ENCODE data around the gene NRXN3. TPM values are rescaled to one million over a fixed set of nuclear protein-coding genes. Genes with fewer than 3 reads are reported as not detected.

Gene NRXN3
- polyA plus RNA-seq, 3 donors = 6.4 to 7.9 (median 6.9) TPM

DNA sequence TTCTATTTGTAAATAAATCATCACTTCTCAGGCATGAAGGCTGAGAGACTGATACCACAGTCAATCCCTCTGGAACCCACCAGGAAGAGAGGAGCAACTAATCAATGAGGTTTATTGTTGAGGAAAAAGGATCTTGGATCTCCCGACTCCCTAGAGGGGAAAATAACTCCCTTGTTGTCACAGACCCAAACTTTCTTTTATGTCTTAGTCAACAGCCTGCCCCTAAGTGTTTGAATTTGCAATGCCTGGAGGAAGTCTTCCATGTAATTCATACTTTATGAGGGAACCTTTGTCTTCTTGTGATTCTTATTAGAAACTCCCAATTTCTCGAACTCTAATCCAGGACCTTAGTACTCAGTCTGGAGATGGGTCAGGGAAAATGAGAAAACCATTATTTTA, 1235.3 kb downstream of the NRXN3 start:
- DNase-seq (ENCODE audit: extremely low read depth in 1 of 11, low read depth in 9 of 11, low spot score in 4 of 11) = no peak

DNA sequence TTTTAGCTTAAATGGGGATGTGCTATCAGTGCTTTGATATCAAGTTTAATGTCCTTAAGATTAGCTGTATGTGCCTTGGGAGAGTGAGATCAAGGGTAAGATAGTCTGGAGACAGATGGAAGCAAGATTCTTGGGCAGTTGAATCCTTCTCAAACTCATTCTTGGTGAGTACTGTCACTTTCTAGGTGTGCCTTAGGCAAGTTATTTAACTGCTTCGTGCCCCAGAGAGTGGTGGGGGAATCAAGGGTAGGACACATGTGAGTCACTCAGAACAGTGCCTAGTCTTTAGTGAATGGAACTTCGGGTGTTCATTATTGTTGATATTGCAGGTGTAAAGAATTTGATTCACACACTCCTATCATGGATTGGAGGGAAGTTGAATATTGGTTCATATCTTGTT, 1237.4 kb downstream of the NRXN3 start:
- DNase-seq (ENCODE audit: extremely low read depth in 1 of 11, low read depth in 9 of 11, low spot score in 4 of 11) = no peak

DNA sequence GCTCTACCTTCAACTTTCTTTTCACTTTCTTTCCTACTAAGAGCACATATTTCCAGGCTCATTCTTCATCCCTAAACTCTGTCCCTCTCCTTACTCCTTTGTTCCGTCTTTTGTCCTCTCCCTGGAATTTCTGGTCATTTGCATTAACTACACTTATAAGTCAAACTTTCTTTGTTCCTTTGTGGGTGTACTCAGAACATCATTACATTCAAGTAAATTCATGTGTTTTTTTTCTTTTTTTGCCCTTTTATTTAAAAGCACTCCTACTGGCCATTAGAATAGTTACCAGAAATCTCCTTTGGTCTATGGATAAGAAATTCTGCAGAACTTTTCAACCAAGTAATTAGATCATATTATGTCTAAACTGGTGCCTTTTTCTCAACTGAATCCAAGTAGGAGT, 1238.5 kb downstream of the NRXN3 start:
- no peak for DNase-seq (ENCODE audit: extremely low read depth in 1 of 11, low read depth in 9 of 11, low spot score in 4 of 11)

DNA sequence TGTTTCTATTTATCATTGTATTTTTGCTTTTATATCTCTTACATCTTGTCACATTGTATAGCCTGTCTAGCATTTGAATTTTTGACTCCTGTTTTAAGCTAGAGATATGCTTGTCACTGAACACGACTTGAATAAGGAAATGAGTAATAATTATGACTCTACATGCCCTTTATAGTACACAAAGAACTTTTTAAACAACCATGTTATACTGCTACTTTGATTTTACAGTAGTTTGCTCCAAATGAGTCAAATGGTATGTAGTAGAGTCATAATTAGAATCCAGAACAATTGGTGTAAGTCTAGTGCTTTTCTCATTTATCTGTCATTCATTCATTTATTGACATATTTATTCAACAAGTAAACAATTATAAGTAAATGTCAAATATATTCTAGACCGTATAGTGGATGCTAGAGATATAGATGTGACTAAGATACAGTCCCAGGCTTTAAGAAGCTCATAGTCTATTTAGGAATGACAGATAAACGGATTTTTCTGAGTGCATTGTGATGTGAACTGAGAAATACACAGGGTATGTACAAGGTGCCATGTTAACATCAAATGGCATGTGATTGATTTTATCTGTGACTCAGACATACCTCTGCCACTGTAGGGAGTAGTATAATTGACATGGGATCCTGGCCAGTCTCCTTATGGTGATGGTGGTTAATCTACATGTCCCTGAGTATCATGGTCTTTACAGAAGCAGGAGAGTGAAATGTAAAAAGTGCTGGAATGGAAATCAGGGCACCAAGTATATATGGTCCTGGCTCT, 1241.4 kb downstream of the NRXN3 start:
- DNase-seq (ENCODE audit: extremely low read depth in 1 of 11, low read depth in 9 of 11, low spot score in 4 of 11) = no peak

DNA sequence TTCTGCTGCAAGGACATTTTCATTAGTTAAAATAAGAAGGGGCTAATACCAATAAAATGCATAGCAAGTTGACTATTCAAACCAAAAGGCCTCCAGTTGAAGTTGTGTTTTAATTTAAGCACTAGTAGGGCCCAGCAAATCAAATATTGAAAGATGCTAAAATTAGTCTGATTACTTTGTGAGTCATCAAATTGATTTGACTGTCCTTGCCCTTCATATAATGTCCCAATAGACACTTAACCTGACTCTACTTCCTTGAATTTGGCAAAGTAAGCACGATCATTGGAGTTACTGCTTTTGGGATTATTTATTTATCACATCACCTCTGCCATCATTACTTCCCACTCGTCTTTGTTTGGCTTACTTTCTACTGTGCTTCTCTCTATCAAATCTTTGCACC, 1242.6 kb downstream of the NRXN3 start:
- no peak for DNase-seq (ENCODE audit: extremely low read depth in 1 of 11, low read depth in 9 of 11, low spot score in 4 of 11)

DNA sequence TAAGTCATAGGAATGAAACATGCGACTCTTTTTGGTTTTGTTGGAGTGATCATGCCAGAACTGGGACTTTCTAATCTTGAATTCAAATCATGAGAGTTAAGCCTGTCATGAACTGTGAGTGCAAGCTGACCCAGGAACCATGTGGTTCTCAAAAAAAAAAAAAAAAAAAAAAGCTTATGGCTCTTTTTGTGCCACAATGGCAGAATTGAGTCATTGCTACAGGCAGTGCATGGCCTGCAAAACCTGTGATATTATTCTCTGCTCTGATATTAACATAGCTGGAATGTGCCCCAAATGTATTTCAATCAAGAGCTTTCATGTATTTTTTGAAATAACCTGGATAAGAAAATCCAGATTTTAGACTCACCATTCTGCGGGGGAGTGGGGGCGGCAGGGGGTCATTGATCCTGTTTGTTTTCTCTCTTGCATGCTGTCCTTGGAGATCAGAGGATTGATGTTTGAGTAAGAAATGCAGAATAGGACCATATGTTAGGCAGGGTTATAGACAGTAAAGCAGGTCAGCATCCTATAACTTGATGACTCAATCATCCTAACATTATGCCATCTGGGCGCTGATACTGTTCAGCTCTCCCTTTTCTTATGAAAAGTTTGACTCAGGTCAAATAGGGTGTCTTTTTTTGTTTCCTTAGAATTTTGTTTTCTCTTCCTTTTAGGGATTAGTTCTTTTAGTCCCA, 1243.7 kb downstream of the NRXN3 start:
- no peak for DNase-seq (ENCODE audit: extremely low read depth in 1 of 11, low read depth in 9 of 11, low spot score in 4 of 11)

DNA sequence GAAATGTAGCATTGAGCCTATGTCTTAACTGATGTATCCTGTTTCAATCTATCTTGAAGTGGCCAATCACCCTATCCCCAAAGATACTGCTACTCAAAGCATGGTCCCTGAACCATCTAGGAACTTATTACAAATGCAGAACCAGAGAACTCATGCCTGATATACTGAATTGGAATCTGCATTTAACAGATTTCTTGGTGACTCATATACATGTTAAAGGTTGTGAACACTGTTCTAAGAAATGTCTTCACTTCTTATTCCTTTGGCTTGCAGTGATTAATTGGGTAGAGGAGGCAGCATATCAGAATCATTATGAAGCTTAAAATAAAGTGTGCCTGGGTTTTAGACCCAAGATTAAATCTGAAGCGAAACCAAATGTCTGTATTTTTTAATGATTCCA, 1245.6 kb downstream of the NRXN3 start:
- no peak for DNase-seq (ENCODE audit: extremely low read depth in 1 of 11, low read depth in 9 of 11, low spot score in 4 of 11)

DNA sequence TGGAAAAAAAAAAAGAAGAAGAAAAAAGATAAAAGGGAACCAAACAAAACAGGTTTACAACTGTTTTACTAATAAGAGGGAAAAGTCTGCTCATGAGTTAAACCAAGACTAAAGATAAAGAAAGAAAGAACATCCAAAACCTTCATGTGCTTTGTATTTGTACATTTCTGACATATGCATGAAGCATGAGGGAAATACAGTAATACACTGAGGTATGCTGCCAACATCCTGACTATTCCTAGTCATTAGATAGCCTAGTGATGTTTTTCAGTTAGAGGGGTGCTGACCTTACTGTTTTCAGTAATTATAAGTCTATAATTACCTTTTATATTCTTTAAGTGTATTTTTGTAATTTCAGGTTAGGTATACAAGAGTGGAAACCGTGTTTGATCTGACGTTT, 1247.8 kb downstream of the NRXN3 start:
- no peak for DNase-seq (ENCODE audit: extremely low read depth in 1 of 11, low read depth in 9 of 11, low spot score in 4 of 11)

DNA sequence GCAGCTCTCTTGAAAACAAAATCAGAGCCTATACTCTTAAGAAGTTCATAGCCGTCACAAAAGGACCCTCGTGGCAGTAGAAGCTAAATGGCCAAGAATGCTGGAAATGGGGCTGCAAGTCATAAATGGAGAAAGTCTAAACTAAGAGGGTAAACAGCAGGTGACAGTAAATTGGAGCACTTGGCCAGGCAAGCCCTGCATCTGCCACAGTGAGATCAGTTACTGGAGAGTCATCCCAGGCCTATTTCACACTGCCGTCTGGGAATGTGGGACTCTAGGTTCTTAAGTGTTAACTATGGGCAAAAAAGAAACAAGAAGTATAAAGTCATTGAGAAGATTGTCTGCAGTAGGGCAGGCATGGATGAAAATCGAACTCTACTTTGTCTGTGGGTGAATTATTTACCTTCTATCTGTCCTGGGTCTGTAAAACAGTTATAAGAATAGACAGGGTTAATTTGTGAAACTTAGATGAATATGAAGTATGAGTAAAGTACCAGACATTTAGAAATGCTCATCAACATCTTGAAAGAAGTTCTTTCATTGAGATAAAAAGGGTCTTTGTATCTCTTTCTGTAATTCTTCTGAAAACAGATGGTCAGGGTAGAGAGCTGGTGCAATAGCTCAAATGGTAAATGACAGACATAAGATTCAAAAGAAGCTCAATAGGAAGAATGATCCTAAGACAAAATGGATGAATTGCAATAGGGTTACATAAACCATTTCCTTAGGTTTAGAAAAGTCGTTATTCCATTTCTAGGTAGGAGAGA, 1248.7 kb downstream of the NRXN3 start:
- DNase-seq (ENCODE audit: extremely low read depth in 1 of 11, low read depth in 9 of 11, low spot score in 4 of 11) = no peak

DNA sequence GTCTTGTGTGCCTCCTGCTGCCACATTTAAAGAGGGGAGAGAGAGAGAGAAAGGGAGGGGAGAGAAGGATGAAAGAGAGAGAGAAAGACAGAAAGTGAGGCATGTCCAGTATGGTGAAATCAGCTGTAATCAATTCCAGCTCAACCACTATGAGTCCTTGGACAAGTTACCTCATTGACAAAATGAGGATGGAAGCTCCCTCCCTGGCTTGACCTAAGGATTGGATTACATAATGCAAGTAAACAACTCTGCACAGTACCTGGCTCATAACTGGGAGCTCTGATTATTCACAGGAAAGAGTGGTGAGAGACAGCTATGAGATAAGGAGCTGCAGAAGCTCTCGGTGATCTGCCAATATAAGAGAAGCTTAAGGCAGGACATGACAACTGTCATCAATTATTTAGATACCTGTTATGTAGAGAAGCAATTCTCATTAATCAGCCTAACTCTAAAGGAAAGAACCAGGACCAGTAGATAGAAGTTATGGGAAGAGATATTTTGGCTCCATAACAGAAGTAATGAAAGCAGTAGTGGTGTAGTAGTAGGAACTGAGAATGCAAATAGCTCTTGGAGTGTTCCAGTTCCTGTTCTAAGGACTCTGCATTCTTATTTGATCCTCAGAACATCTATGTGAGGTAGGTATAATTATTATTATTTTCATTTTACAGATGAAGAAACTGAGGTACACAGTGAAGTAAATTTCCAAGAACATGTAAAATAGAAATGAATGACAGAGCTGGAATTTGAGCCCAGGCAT, 1249.6 kb downstream of the NRXN3 start:
- no peak for DNase-seq (ENCODE audit: extremely low read depth in 1 of 11, low read depth in 9 of 11, low spot score in 4 of 11)

DNA sequence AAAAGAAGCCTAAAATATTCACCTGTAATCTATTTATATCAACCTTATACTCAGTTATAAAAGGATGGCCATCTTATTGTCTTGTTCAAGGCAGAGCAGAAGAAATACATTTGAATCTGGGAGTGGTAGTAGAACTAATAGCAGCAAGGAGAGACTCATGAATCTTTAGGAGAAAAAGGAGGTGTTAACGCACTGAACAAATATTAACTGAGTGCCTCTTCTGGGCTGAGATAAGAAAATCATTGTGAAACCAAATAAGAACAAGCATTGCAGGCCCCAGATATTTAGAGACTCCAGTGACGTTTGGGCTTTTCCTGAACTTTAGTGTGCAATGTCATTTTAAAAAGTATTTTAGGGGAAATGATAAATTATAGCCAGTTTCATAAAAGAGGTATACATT, 1250.6 kb downstream of the NRXN3 start:
- no peak for DNase-seq (ENCODE audit: extremely low read depth in 1 of 11, low read depth in 9 of 11, low spot score in 4 of 11)

DNA sequence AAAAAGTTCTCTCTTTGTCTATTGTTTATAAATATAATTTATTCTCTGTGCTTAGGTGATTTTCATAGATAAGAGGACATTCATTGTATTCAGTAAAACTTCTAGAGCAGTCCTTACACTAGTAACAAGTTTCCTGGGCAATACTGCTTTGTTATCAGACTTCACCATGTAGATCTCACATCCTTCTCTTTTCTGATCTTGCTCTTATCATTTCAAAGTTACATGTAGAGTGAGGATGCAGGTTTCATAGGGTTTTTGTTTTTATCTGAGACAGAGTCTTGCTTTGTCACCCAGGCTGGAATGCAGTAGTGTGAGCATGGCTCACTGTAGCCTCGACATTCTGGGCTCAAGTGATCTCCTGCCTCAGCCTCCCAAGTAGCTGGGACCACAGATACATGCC, 1251.6 kb downstream of the NRXN3 start:
- no peak for DNase-seq (ENCODE audit: extremely low read depth in 1 of 11, low read depth in 9 of 11, low spot score in 4 of 11)

DNA sequence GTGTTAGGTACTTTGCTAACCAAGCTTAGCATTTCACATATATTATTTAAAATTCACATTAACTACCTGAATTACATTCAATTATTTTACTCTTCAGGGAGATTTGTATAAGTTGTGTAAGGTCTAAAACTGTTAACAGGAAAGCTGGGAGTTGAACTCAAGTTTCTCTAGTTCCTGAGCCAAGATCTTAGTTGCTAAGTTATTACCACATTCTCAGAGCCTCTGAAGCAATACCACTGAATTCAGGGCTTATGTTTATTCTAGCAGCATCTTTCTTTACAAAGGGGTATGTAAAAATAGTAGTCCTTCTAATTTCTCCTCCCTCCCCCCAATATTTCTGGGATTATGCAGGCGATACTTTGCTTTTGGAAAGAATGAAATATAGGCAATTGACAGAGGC, 1254.3 kb downstream of the NRXN3 start:
- DNase-seq (ENCODE audit: extremely low read depth in 1 of 11, low read depth in 9 of 11, low spot score in 4 of 11) = no peak

DNA sequence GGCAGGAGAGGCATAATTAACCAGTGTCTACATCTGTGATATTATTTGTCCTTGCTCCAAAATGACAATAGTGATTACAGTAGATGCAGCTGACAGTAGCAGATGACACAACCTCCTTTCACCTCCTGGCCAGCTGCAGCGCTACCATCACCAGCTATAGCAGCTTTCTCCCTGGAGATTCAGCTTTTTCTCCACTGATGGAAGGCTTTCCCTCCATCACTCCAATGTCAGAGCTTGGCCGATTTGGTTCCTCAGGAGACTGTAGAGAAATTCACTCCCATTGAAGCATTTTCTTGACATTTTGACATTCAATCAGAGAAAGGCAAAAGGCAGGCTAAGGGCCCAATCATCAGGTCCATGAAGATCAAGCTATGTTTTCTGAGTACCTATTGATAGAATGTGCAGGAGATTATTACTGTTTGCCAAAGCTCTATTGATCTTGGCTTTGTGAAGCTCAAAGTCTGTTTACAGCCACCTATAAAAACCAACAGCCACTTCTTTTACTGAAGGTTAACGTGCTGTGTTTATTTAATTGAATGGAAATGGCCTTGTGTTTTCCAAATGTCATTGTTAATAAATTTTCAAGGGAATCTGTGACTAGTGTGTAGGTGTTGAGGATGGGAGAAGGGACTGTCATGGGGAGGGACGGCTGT, 1256.1 kb downstream of the NRXN3 start:
- DNase-seq (ENCODE audit: extremely low read depth in 1 of 11, low read depth in 9 of 11, low spot score in 4 of 11) = no peak

DNA sequence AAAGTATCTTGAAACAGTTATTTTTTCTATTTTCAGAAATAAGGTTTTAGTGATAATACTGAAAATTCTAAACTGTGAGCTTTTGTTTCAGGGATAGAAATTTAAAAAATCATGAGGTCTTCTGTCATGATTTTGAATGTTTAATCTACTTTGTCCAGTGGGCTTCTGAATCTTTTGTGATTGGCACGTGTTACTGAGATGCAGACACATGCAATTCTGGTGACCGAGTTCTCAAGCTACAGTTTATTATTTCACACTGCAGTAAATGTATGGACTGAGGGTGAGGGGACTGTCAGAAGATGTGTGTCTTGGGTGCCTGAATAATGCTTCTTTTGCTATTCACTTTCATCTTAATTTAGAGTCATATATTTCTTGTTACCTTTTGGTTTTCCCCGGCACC, 1262.5 kb downstream of the NRXN3 start:
- no peak for DNase-seq (ENCODE audit: extremely low read depth in 1 of 11, low read depth in 9 of 11, low spot score in 4 of 11)

DNA sequence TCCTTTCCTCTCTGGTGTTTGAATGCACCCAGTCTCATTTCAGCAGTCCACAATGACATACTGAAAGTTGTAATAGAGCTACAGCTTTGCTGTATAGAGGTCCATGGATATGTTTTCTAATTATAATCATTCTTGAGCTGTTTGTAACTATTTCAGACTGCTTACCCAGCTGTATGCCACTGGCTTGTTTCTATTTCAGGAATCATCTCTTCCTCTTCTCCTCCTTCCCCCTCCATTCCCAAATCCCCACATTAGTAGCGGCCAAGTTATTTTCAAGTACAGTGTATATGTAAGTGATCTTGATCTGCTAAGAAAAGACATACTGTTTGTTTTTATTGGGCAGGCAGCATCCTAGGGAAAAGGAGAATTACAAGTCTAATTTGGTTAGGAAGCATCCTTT, 1266.2 kb downstream of the NRXN3 start:
- DNase-seq (ENCODE audit: extremely low read depth in 1 of 11, low read depth in 9 of 11, low spot score in 4 of 11) = no peak

DNA sequence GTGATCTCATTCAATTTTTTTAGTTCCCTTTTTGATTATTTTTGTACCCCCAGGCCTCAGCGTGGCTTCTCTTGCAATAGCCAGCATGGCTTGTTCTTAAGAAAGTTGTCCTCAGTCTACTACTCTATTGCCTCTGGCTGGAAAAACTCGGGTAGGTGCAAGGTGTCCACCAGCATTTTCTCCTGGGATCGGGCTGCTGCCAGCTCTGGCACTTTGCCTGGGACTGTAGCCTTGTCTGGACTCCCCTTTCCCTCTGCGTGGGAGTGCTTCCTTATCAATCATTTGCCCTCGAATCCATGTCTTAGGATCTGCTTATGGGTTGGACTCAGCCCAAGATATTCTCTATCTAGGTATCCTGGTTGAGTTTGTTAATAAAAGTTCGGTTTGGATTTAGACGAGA, 1267.8 kb downstream of the NRXN3 start:
- no peak for DNase-seq (ENCODE audit: extremely low read depth in 1 of 11, low read depth in 9 of 11, low spot score in 4 of 11)

DNA sequence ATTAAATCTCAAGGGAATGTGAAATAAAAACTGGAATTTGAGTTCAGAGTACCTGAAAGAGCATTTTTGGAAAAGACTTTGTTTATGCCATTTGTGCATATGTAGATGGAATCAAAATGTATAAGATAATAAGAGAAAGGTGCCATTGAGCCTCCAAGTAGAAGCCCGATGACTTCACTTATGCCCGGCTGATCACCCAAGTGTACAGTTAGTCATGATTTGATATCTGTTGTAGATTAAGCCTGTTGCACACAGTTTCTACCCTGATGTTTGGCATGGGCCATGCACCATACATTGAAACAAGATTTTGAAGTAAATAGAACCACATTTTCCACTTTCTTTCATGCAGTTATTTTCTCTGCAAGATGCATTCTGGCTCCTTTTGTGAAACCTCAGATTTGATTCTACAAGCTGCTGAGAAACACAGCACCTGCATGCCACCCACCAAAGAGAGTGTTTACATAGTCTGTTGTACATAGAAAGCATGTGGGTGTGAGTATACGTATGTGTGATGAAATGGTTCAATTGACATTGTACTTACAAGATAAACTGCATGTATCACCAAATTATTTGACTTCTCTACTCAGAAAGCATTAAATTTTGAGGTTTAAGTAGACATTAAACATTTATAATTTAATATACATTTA, 1268.6 kb downstream of the NRXN3 start:
- no peak for DNase-seq (ENCODE audit: extremely low read depth in 1 of 11, low read depth in 9 of 11, low spot score in 4 of 11)

DNA sequence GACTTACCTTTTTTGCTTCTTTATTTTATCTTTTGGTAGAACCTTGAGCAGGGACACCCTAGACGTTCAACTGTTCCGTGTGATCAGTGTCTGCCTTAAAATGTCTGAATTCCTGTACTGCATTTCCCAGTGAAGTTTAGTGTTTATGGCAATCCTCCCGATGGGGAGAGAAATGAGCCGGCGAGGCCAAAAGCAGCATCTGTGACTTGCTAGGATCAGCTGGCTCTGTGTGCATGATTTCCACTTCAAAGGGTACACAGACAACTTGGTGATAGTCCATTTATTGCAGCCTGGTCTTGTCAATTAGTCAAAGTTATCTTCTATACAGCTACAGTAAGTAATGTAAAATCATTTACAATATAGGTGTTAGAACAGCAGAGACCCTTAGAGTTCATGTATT, 1272.6 kb downstream of the NRXN3 start:
- DNase-seq (ENCODE audit: extremely low read depth in 1 of 11, low read depth in 9 of 11, low spot score in 4 of 11) = no peak
